Karpas-422 (cell line): ENCODE measurements around the gene CLGN. TPM values are rescaled to one million over a fixed set of nuclear protein-coding genes. Genes with fewer than 3 reads are reported as not detected.
A peak's percentile ranks its signal among the peaks of the same experiment; 100 is the strongest.

ENCODE experiments used
- DNase-seq: peaks from one replicate; pipeline ENCODE4 v3.0.0-alpha.2; 2015
- H2AFZ ChIP-seq: fragments of 200-600 bp; sonication (generic); 2 replicates; pipeline ENCODE4 v1.6.1; 2014; ENCODE audit warnings: antibody characterized with exemption, low read length, mixed read lengths
- H3K27ac ChIP-seq: fragments of 200-600 bp; sonication (generic); 2 replicates; pipeline ENCODE4 v1.5.1; 2014; ENCODE audit warnings: mild to moderate bottlenecking, low read length, moderate library complexity
- H3K27me3 ChIP-seq: fragments of 200-600 bp; sonication (generic); 2 replicates; pipeline ENCODE4 v1.6.1; 2014; ENCODE audit warnings: low read length, mixed read lengths
- H3K36me3 ChIP-seq: fragments of 200-600 bp; sonication (generic); 2 replicates; pipeline ENCODE4 v1.6.1; 2014; ENCODE audit warnings: low read length, mixed read lengths; ENCODE audit not compliant: insufficient read depth
- H3K4me1 ChIP-seq: fragments of 200-600 bp; sonication (generic); 2 replicates; pipeline ENCODE4 v1.6.1; 2014; ENCODE audit warnings: mild to moderate bottlenecking, low read length, mixed read lengths
- H3K4me2 ChIP-seq: fragments of 200-600 bp; sonication (generic); 2 replicates; pipeline ENCODE4 v1.6.1; 2014; ENCODE audit warnings: low read length, low read depth, mild to moderate bottlenecking; ENCODE audit not compliant: poor library complexity, severe bottlenecking
- H3K4me3 ChIP-seq: fragments of 200-600 bp; sonication (generic); 2 replicates; pipeline ENCODE4 v1.5.1; 2014; ENCODE audit warnings: mild to moderate bottlenecking, antibody characterized with exemption, low read length, mixed read lengths
- H3K79me2 ChIP-seq: fragments of 200-600 bp; sonication (generic); 2 replicates; pipeline ENCODE4 v1.6.1; 2014; ENCODE audit warnings: mild to moderate bottlenecking, low read length, mixed read lengths
- H3K9ac ChIP-seq: fragments of 200-600 bp; sonication (generic); 2 replicates; pipeline ENCODE4 v1.6.0; 2014; ENCODE audit warnings: low read length
- H3K9me2 ChIP-seq: fragments of 200-600 bp; sonication (generic), shearing (Covaris generic); replicated peaks from 2 replicates; pipeline ENCODE4 v1.6.0; 2014; ENCODE audit warnings: mild to moderate bottlenecking, low read length, moderate library complexity; ENCODE audit not compliant: insufficient read depth
- H3K9me3 ChIP-seq: fragments of 300-700, 200-600 bp; sonication (generic); 2 replicates; pipeline ENCODE4 v1.6.1; 2014; ENCODE audit warnings: low read length, mixed read lengths
- H4K20me1 ChIP-seq: fragments of 200-600 bp; sonication (generic); 2 replicates; pipeline ENCODE4 v1.6.1; 2014; ENCODE audit warnings: mild to moderate bottlenecking, antibody characterized with exemption, low read length, low read depth; ENCODE audit not compliant: insufficient read depth
- total RNA-seq: library from RNA; depleted of rRNA; stranded (reverse); fragments of >200 nt; shearing (Covaris generic); gene quantifications from 2 replicates; pipeline ENCODE4 v1.2.3, GENCODE V29; 2014; ENCODE audit warnings: low replicate concordance

CLGN gene
- total RNA-seq, 1 experiment from 2014 or later: 0.07 TPM

- Histone ChIP-seq H3K4me3 (no peak overlapping the region), H3K9me3 (no peaks in the 10 kb centered on the region), H3K9me2 (no peaks in the 10 kb centered on the region), H3K27ac (no peak overlapping the region), H2AFZ (no peak overlapping the region), H3K4me1 (peaks cover 8% of the 10 kb centered on the region), H3K4me2 (no peak overlapping the region), H3K9ac (no peak overlapping the region), H3K36me3 (no peaks in the 10 kb centered on the region), H3K79me2 (peaks cover 1% of the 10 kb centered on the region), H3K27me3 (no peaks in the 10 kb centered on the region), H4K20me1 (no peaks in the 10 kb centered on the region)
- DNase-seq: no peak
Observed at GRCh38 chr4:140368686-140369085, 58.8 kb downstream of the CLGN start.

GRCh38 chr4:140367738-140368137 lies 59.7 kb downstream of the CLGN start:
- peaks cover 6% of the 10 kb centered on the region for H3K4me1 ChIP-seq
- H3K36me3 ChIP-seq: no peaks in the 10 kb centered on the region
- no peak overlapping the region for H3K4me2 ChIP-seq
- H3K9me2 ChIP-seq: no peaks in the 10 kb centered on the region
- no peaks in the 10 kb centered on the region for H4K20me1 ChIP-seq
- DNase-seq: no peak
- H3K79me2 ChIP-seq: no peaks in the 10 kb centered on the region
- no peaks in the 10 kb centered on the region for H3K27me3 ChIP-seq
- H3K4me3 ChIP-seq: no peak overlapping the region
- no peak overlapping the region for H3K9ac ChIP-seq
- H3K27ac ChIP-seq: no peak overlapping the region
- H3K9me3 ChIP-seq: no peaks in the 10 kb centered on the region
- no peak overlapping the region for H2AFZ ChIP-seq

GRCh38 chr4:140363558-140363957 lies 63.9 kb downstream of the CLGN start:
- Histone ChIP-seq H3K9me2 (no peaks in the 10 kb centered on the region), H3K36me3 (no peaks in the 10 kb centered on the region), H3K27ac (no peak overlapping the region)

GRCh38 chr4:140363051-140363450 lies 64.4 kb downstream of the CLGN start:
- Histone ChIP-seq H3K27me3 (no peaks in the 10 kb centered on the region), H3K4me2 (no peak overlapping the region), H3K9ac (no peak overlapping the region), H3K9me2 (no peaks in the 10 kb centered on the region), H3K79me2 (no peaks in the 10 kb centered on the region), H3K4me3 (no peak overlapping the region), H2AFZ (no peak overlapping the region), H3K9me3 (no peaks in the 10 kb centered on the region), H3K36me3 (no peaks in the 10 kb centered on the region), H4K20me1 (no peaks in the 10 kb centered on the region), H3K4me1 (no peaks in the 10 kb centered on the region), H3K27ac (no peak overlapping the region)
- DNase-seq: no peak

More at GRCh38 chr4:140363558-140363957, 63.9 kb downstream of the CLGN start:
- no peaks in the 10 kb centered on the region for H3K27me3 ChIP-seq
- no peak overlapping the region for H3K9ac ChIP-seq
- H3K4me2 ChIP-seq: no peak overlapping the region
- no peak overlapping the region for H3K4me3 ChIP-seq
- H3K9me3 ChIP-seq: no peaks in the 10 kb centered on the region
- no peak overlapping the region for H2AFZ ChIP-seq
- H4K20me1 ChIP-seq: no peaks in the 10 kb centered on the region
- no peaks in the 10 kb centered on the region for H3K79me2 ChIP-seq
- no peaks in the 10 kb centered on the region for H3K4me1 ChIP-seq
- no peak for DNase-seq

GRCh38 chr4:140361099-140361498 lies 66.3 kb downstream of the CLGN start:
- Histone ChIP-seq H3K79me2 (no peaks in the 10 kb centered on the region), H3K36me3 (no peaks in the 10 kb centered on the region), H3K9me2 (no peaks in the 10 kb centered on the region), H4K20me1 (no peaks in the 10 kb centered on the region), H3K4me3 (no peak overlapping the region), H3K27me3 (no peaks in the 10 kb centered on the region), H3K27ac (no peak overlapping the region), H2AFZ (no peak overlapping the region), H3K9me3 (no peaks in the 10 kb centered on the region), H3K4me1 (no peaks in the 10 kb centered on the region), H3K9ac (no peak overlapping the region), H3K4me2 (no peak overlapping the region)
- no peak for DNase-seq

GRCh38 chr4:140359562-140360427 lies 67.7 kb downstream of the CLGN start:
- no peaks in the 10 kb centered on the region for H3K4me1 ChIP-seq
- no peaks in the 10 kb centered on the region for H3K27me3 ChIP-seq
- H3K36me3 ChIP-seq: no peaks in the 10 kb centered on the region
- no peak overlapping the region for H2AFZ ChIP-seq
- H3K79me2 ChIP-seq: no peaks in the 10 kb centered on the region
- H3K27ac ChIP-seq: no peak overlapping the region
- no peak overlapping the region for H3K9ac ChIP-seq
- no peaks in the 10 kb centered on the region for H3K9me3 ChIP-seq
- no peaks in the 10 kb centered on the region for H3K9me2 ChIP-seq
- peak; percentile 94 for DNase-seq
- no peaks in the 10 kb centered on the region for H4K20me1 ChIP-seq
- H3K4me3 ChIP-seq: no peak overlapping the region
- no peak overlapping the region for H3K4me2 ChIP-seq

- no peak for DNase-seq
- H3K9me2 ChIP-seq: no peaks in the 10 kb centered on the region
- no peaks in the 10 kb centered on the region for H3K27me3 ChIP-seq
- no peaks in the 10 kb centered on the region for H3K36me3 ChIP-seq
- no peak overlapping the region for H3K9ac ChIP-seq
- no peaks in the 10 kb centered on the region for H3K79me2 ChIP-seq
- H3K4me1 ChIP-seq: no peaks in the 10 kb centered on the region
- H3K9me3 ChIP-seq: no peaks in the 10 kb centered on the region
- H3K27ac ChIP-seq: no peak overlapping the region
- no peak overlapping the region for H3K4me3 ChIP-seq
- no peak overlapping the region for H3K4me2 ChIP-seq
- no peak overlapping the region for H2AFZ ChIP-seq
- no peaks in the 10 kb centered on the region for H4K20me1 ChIP-seq
Observed at GRCh38 chr4:140358281-140358680, 69.2 kb downstream of the CLGN start.

- Histone ChIP-seq H3K4me2 (no peak overlapping the region), H3K4me1 (no peaks in the 10 kb centered on the region), H3K27me3 (no peaks in the 10 kb centered on the region), H3K27ac (no peak overlapping the region), H3K79me2 (no peaks in the 10 kb centered on the region), H2AFZ (no peak overlapping the region), H3K9me3 (no peaks in the 10 kb centered on the region), H3K9me2 (no peaks in the 10 kb centered on the region), H3K9ac (no peak overlapping the region), H4K20me1 (no peaks in the 10 kb centered on the region), H3K4me3 (no peak overlapping the region), H3K36me3 (no peaks in the 10 kb centered on the region)
- DNase-seq: no peak
Observed at GRCh38 chr4:140357868-140358267, 69.6 kb downstream of the CLGN start.
